COLO829 (cell line): ENCODE results near the gene DDI2.
A peak's percentile ranks its signal among the peaks of the same experiment; 100 is the strongest.
"Not testable (repeated sequence)": the region's sequence is repeated elsewhere in the genome, so short reads cannot be mapped to it uniquely, and the experiment has no call there.

Experiments
- DNase-seq: peaks from one replicate; pipeline ENCODE4 v3.0.0; 2012; ENCODE audit warnings: low spot score

The DDI2 gene

DNA sequence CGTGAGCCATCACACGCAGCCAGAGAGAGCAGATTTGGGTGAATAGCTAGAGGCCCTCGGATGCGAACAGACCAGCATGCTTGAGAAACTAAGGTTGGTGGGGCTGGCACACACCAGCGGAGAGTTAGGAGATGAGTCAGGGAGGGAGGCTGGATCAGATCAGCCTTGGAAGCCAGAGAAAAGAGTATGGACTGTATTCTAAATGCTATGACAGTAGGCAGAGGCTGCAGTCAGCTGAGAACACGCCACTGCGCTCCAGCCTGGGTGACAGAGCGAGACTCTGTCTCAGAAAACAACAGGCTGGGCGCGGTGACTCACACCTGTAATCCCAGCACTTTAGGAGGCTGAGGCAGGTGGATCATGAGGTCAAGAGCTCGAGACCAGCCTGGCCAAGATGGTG, 62.9 kb downstream of the DDI2 start:
- peak; percentile 31 for DNase-seq

DNA sequence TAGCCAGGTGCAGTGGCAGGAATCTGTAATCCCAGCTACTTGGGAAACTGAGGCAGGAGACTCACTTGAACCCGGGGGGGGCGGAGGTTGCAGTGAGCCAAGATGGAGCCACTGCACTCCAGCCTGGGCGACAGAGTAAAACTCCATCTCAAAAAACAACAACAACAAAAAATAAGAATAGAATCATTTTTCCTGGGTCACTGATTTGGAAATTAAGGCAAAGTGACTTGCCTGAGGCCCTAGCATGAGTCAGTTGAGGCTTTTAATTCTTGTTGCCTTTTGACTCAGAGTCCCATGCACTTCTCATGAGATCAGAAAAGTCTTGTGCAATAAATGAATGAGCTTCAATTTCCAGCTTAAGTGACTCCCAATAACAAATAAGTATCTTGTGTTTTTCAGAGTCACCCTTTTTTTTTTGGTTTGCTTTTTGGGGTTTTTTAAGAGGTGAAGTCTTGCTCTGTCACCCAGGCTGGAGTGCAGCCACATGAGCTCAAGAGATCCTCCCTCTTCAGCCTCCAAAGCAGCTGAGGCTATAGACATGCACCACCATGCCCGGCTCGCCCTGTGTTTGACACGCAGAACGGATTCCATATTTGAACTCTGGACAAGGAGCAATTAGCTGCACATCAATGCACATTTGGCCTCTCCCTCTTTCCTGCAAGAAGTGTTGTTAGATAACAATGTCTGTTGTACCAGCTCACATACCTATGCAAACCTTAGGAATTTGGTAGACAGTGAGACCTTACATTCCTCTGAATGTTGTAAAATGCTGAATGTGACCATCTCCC, 63.5 kb downstream of the DDI2 start:
- peak; percentile 80 for DNase-seq

DNA sequence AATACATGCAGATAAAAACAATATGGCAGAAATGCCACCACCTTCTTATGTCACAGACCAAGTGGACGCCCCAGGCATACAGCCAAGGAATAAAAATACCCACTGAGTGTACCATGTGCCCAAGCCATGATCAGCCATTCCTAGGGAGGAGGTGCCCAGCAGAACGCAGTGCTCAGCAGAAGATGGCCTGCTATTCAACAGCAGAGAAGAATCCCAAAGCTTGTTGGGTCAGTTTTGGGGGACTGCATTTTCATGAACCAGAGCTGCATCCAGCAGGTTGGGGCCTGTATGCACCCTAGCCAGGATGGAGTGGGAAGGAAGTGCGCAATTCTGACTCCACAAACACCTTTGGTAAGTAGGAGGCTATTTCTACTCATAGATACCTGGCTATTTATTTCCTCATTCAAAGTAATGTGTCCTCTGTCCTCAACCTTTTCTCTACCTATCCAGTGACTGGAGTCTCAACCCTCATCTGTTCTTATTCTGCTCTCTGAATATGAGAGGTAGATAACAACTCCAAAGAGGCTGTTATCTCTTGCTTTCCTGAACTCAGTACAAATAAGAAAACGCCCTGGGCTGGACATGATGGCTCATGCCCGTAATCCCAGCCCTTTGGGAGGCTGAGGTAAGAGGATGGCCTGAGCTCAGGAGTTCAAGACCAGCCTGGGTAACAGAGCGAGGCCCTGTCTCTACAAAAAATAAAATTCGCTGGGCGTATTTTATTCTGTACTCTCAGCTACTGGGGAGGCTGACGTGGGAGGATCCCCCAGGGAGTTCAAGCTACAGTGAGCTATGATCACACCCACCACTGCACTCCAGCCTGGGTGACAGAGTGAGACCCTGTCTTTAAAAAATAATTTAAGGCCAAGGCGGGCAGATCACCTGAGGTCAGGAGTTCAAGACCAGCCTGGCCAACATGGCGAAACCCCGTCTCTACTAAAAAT, 64.4 kb downstream of the DDI2 start:
- DNase-seq, result peak; percentile 20

DNA sequence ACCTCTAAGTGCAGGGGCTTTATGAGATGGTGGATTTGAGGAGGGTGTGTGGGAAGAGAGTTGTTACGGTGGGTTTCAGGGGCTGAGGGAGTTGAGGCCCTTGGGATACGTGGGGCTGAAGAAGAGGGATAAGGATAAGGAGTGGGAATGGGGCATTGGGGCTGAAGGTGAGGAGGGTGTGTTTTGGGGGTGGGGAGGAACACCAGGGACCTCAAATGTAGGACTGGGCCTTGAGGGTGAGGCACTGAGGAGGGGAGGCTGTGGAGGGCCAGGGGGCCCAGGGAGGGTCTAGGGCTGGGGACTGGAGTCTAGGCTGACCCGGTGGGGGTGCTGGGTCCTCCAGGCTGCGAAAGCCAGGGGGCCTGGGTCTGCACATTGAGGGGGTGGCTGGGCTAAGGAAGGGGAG, 65.7 kb downstream of the DDI2 start:
- DNase-seq, result no peak

DNA sequence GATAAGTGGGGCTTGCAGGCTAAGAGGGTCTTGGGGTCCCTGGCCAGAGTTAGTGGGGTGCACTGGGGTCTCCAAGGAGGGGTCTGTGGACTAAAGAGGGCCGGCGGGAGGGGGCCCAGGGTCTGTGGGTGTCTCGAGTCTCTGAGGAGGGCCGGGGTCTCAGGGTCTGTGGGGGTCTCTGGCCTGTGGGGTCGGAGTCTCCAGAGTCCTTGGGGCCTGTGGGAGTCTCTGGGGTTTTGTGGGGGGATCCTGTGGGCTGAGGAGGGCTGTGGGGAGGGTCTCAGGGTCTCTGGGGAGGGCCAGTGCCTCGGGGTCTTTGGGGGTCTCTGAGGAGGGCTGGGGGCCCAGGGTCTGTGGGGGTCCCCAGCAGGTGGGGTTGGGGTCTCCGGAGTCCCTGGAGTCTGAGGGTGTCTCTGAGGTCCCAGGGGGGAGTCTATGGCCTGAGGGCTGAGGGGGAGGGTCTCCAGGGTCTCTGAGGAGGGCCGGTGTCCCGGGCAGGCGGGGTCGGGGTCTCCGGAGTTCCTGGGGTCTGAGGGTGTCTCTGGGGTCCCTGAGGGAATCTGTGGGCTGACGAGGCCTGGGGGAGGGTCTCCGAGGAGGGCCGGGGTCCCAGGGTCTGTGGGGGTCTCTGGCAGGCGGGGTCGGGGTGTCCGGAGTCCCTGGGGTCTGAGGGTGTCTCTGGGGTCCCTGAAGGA, 66.2 kb downstream of the DDI2 start:
- no peak for DNase-seq

DNA sequence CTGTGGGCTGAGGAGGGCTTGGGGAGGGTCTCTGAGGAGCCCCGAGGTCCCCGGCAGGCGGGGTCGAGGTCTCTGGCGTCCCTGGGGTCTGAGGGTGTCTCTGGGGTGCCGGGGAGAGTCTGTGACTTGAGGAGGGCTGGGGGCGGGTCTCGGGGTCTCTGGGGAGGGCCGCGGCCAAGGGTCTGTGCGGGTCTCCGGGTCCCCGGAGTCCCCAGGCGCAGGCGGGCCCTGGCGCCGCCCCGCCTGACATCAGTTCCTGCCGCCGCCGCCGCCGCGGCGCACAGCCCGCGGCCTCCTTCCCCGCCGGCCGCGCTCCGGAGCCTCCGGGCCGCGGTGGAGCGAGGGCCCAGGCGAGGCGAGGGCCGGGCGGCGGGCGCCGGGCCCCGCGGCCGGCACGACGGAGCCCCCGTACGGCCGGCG, 66.8 kb downstream of the DDI2 start, which contains the start of gene PLEKHM2:
TSS of gene PLEKHM2 (plus strand) at position 279 of the 420 bp plus-strand sequence. CDS start 239 bp downstream, outside the sequence.
- DNase-seq, result no peak

DNA sequence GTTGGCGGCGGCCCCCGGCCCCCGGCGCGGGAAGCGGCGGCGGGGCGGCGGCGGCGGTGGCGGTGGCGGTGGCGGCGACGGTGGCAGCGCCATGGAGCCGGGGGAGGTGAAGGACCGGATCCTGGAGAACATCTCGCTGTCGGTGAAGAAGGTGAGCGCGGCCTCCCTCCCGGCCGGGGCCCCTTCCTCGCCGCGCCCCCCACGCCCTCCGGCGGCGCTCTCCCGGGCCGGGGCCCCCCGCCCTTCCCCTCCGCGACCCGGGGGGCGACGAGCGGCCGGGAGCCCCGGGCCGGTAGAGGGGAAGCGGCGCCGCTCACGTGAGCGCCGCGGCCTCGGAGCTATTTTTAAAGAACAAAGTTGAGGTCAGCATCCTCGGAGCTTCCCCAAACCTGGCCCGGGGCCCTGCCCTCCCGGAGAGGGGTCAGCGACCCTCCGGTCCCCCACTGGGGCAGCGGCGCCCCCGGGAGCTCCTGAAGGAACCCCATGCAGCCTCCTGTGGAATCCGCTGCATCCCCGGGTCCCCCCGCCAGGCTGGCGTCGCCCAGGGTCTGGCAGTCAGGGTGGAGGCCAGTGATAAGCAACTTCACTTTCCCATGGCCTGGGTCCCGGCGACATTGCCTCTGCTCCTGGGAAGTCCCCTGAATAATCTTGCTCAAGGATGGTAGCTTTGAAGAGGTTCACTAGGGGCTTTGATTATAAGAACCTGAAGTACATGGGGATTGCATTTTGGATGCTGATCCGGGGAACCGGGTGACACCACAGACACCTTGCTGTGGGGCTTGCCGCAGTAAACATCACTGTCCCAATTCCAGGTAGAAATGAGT, 67.4 kb downstream of the DDI2 start:
- DNase-seq, result no peak

DNA sequence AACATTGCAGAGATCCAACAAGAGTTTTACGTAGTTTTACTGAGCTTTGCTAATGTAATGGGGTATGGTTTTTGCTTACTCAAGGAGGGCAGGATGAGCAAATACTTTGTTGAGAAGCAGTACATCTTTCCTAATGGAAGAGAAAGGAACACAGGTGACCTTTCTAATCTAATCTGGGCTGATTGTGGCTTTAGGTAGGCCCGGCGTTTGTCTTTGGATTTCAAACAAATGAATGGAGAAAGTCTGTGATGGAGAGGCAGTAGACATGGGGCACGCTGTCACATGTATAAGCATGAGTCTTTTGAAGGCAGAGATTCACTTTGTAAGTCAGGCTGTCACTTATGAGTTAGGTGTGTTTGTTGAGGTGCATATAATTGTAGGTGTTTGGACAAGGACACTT, 68.6 kb downstream of the DDI2 start:
- no peak for DNase-seq

DNA sequence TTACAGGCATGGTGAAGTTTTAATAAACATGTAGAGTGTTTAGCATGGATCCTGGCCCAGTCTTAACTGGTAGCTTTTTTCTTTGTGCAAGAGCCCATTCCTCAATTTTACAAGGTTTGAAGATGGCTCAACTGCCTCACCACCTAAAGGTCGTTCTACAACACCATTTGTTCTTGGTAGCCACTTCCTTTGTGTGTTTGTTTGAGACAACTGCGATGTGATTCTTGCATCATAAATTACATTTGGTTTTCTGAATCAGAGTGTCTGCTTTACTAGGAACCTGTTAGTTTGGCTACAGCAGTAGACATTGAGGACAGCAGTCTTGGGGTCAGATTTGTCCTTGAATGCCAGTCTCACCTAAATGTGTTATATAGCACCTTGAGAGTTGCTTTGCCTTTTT, 70.2 kb downstream of the DDI2 start:
- no peak for DNase-seq

DNA sequence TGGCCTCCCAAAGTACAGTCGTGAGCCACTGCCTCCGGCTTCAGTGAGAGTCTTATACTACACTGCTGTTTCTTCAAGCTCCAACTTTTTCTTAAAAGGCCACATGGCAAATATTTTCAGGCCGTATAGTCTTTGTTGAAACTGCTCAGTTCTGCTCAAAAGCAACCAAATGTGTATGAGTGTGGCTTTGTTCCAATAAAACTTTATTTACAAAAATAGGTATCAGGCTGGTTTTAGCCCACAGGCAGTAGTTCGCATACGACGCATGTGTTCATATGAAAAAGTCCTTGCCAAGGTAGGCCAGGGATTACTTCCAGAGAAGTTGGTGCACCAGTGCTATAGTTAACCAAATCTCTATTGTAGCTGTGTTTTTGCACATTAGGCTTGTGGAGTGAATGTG, 73.1 kb downstream of the DDI2 start:
- no peak for DNase-seq

DNA sequence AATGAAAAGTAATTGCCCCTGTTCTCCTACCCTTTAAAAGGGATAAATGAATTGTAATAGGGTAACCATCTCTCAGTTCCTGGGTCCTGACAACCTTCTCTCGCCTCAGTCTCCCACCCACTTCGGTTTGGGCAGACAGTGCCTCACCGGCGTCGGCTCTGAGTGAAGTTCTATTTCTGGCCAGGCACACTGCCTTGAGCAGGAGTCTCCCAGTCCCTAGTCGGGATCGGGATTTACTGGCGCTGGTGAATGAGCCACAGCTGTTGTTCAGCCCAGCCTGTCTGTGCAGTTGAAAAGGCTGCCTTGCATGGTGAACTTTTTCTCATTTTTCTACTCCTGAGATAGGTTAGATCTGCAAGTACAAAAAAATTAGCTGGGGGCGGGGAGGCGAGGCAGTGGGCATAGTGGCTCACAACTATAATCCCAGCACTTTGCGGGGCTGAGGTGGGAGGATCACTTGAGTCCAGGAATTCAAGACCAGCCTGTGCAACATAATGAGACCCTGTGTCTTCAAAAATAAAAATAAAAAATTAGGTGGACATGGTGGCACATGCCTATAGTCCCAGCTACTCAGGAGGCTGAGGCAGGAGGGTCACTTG, 74.3 kb downstream of the DDI2 start:
- DNase-seq, result no peak

DNA sequence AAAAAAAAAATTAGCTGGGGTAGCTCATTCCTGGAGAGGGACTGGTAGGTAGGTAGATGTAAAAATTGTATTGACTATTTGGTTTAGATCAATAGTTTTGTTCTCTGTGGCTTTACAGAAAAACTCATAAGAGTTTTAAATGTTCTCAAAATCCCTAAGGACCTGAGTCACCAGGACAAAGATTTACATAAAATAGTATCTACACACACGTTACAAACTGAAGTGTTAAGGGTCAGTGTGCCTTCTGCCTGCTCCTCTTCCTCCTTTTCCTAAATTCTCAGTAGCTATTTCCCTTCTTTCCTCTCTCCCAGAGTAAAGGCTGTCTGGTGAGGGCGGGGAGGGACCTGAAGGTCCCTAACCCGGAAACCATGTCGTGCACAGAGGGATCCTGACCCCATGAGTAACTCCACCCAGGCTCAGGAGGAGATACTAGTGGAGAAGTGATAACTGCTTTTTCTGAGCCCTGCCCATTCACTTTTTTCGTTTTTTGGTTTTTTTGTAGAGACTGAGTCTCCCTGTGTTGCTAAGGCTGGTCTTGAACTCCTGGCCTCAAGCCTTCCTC, 74.9 kb downstream of the DDI2 start:
- no peak for DNase-seq

DNA sequence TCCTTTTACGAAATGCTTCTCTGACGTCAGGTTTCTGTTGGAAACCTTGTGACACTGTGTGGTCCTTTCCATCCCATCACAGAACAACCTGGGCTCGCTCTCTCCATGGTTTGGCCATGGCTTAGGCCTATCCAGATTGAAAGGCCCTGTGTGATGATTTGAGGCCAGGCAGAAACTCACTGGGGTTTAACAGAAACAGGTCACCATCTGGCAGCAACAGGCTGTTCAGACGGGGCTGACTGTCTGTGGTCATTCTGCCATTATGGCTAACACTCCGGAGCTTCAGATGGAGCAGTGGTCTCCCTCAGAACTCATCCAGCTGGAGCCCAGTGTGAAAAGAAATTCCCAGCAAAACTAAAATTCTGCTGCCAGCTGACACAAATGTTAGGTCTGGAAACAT, 76.1 kb downstream of the DDI2 start:
- DNase-seq, result no peak

DNA sequence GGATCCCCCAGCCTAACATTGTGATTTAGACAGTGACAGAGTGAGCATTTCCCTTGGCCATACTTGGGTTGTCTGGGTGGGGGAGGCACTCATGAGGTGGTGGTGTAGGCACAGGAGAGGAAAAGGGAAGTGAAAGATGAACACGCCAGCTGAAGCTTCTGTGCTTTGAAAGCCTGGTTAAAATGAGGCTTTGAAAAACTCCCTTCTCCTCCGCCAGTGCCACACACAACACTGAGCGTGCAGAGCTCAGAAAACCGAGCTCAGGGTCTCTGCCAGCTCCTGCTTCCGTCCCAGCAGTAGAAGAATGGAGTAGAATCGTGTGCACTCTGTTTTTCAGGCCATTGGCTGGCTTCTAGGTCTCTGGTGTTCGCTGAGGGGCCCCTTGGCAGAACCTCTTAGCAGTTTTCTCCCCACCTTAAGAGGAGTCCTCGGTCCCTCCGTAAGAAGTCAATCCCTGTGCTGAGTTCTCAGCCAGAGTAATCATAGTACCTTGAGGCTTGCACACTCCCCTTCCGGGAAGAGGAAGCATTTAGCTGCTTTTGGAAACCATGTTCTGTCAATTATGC, 79.8 kb downstream of the DDI2 start:
- no peak for DNase-seq

DNA sequence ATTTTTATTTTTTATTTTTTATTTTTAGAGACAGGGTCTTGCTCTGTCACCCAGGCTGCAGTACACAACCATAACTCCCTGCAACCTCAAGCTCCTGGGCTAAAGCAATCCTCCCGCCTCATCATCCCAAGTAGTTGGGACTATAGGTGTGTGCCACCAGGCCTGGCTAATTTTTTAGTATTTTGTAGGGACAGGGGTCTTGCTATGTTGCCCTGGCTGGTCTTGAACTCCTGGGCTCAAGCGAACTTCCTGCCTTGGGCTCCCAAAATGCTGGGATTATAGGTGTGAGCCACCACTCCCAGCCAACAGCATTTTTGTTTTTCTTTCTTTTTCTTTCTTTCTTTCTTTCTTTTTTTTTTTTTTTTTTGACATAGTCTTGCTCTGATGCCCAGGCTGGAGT, 80.9 kb downstream of the DDI2 start:
- DNase-seq, result no peak

DNA sequence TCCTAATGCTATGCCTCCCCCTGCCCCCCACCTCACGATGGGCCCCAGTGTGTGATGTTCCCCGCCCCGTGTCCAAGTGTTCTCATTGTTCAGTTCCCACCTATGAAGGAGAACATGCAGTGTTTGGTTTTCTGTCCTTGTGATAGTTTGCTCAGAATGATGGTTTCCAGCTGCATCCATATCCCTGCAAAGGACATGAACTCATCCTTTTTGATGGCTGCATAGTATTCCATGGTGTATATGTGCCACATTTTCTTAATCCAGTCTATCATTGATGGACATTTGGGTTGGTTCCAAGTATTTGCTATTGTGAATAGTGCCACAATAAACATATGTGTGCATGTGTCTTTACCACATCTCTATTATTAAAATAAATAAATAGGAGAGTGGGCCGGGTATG, 82.1 kb downstream of the DDI2 start:
- not testable (repeated sequence) for DNase-seq

DNA sequence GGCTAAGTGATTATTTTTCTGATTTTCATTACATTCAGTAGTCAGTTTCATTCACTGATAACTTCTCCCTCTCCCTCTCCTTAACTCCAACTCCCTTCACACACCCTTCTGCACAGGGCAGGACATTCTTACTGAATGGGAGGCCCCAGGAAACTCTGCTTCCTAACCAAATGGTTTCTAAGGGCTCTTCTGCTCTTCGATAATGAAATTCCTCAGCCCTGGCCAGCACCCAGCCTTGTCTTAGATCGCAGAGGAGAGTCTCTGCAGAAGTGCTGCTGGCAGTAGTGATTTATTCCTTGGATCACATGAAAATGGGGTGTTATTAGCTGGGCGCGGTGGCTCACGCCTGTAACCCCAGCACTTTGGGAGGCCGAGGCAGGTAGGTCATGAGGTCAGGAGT, 83.2 kb downstream of the DDI2 start:
- DNase-seq, result no peak

DNA sequence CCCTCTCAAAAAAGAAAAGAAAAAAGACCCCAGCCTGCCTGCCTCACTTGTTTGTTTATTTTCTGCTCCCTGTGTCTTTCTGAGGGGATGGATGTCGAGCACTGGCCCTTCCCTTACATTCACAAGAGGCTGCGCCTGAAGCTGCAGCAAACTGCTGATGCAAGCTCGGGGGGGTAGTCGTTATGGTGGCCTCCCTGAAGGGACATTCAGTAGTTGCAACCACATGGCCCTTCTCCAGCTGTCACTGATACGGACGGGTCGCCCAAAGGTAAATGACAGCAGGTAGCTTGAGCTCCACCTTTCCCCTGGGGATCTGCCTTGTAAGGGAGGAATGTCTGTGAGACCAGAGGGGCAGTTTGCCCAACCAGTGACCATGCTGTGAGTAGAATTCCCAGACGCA, 84.5 kb downstream of the DDI2 start:
- no peak for DNase-seq

DNA sequence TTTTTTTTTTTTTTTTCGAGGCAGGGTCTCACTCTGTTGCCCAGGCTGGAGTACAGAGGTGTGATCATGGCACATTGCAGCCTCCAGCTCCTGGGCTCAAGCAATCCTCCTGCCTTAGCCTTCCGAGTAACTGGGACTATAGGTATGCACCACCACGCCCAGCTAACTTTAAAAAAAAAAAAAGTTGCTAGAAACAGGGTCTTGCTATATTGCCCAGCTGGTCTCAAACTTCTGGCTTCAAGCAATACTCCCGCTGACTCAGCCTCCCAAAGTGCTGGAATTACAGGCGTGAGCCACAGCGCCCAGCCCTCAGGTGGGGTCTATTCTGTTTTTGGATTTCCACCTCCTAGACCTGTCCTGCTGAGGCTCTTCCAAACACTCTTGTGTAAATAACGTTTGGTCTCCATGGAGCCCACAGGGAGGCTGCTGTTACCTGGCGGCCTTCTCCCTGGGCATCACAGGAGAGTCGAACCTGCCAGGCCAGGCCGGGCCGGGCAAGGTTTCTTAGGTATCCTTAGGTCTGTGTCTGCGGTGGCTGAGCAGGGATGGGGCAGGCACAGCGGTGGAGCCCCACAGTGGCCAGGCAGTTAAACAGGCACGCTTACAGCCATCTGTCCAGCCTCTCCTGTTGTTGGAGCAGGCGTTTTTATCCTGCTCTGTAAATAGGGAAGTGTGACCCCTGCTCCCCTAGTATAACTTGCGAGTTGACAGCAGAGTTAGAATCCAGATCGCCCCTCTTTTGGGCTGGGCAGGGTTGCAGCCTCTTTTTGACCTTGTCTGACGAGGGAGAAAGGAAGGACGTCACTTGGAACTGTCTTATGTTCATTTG, 85.7 kb downstream of the DDI2 start:
- peak; percentile 41 for DNase-seq

DNA sequence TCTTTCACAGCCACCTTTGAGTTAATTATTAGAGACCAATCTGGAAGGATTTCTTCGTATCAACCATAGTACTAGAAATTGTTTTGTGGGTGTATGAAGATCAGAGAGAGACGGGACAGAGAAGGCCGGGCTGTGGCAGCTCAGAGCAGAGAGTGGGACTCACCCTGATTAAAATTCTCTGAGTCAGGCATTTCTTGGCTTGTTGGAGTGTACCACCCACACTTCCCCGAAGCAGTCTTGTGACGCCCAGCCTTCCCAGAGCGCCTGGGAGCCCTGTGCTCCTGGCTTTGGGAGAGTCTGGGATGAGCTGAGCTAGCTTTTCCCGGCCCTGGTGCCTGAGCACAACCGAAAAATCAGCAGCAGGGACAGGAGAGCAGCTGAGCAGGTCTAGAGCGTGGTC, 86.3 kb downstream of the DDI2 start:
- peak; percentile 91 for DNase-seq
